Natural killer cell (primary cell): Measurements from ENCODE around the gene FOXA3. TPM values are rescaled to one million over a fixed set of nuclear protein-coding genes. Genes with fewer than 3 reads are reported as not detected.

ENCODE experiments used
- ATAC-seq, 3 donors: fragments of 150-1000 bp in 2 of 3; fragments of 200-7000 bp in 1 of 3; cut with Tn5 transposase; 1 replicate in 1 of 3; 2 replicates in 2 of 3; pipeline ENCODE4 v1.10.0; 2021; ENCODE audit warnings: mild to moderate bottlenecking in 2 of 3, moderate library complexity in 2 of 3
- DNase-seq, 2 donors: peaks; one replicate each; pipeline versions ENCODE4 v3.0.0 to v3.0.0-alpha.2; 2013 to 2021; ENCODE audit warnings: mixed read lengths in 1 of 2
- H3K27ac ChIP-seq: one replicate; pipeline ENCODE4 v1.5.1; 2013; ENCODE audit warnings: mild to moderate bottlenecking, low read length
- H3K27me3 ChIP-seq: one replicate; pipeline ENCODE4 v1.6.1; 2013; ENCODE audit warnings: low read length; ENCODE audit not compliant: control insufficient read depth, insufficient read depth
- H3K36me3 ChIP-seq: one replicate; pipeline ENCODE4 v1.6.1; 2013; ENCODE audit warnings: low read length; ENCODE audit not compliant: control insufficient read depth, insufficient read depth
- H3K4me1 ChIP-seq: one replicate; pipeline ENCODE4 v1.6.1; 2013; ENCODE audit warnings: low read length; ENCODE audit not compliant: control insufficient read depth, insufficient read depth
- H3K4me3 ChIP-seq: one replicate; pipeline ENCODE4 v1.5.1; 2013; ENCODE audit warnings: low read length
- H3K9me3 ChIP-seq: one replicate; pipeline ENCODE4 v1.6.1; 2013; ENCODE audit warnings: low read length; ENCODE audit not compliant: control insufficient read depth, insufficient read depth
- H3K27ac Mint-ChIP-seq, 2 donors: one replicate each; pipeline ENCODE4 v1.8.0; 2022; ENCODE audit warnings: mild to moderate bottlenecking in 2 of 2, mixed read lengths in 2 of 2, moderate library complexity in 1 of 2
- H3K27me3 Mint-ChIP-seq, 2 donors: one replicate each; pipeline ENCODE4 v1.8.0; 2022; ENCODE audit warnings: low read depth in 2 of 2, mixed read lengths in 2 of 2
- H3K36me3 Mint-ChIP-seq: one replicate; pipeline ENCODE4 v1.8.0; 2022; ENCODE audit warnings: mixed read lengths
- H3K4me1 Mint-ChIP-seq, 2 donors: one replicate each; pipeline ENCODE4 v1.8.0; 2022; ENCODE audit warnings: mixed read lengths in 2 of 2
- H3K4me3 Mint-ChIP-seq: one replicate; pipeline ENCODE4 v1.8.0; 2022; ENCODE audit warnings: mild to moderate bottlenecking, moderate library complexity, mixed read lengths
- H3K9me3 Mint-ChIP-seq, 2 donors: one replicate each; pipeline ENCODE4 v1.8.0; 2022; ENCODE audit warnings: mixed read lengths in 2 of 2
- WGBS: methylation state at CpG from one replicate; pipeline ENCODE4 v1.1.7; 2013; ENCODE audit warnings: missing lambda C conversion rate; ENCODE audit not compliant: insufficient coverage; 5-methylcytosine and 5-hydroxymethylcytosine counted together
- intact Hi-C: fragments of 100-400 bp; cut with micrococcal nuclease; formaldehyde crosslinking; loops from one replicate; pipeline ENCODE4 v1.14.2; 2022
- total RNA-seq, 4 donors: library from RNA; stranded (reverse); fragments of 120-200 nt in 1 of 4; gene quantifications; one replicate each; pipeline versions ENCODE4 v1.2.3 to v1.2.4, GENCODE V29; 2013 to 2022
- TF ChIP-seq, protein P1 (sequence below): fragments of 200-600 bp; IDR thresholded peaks from one replicate; pipeline ENCODE4 v1.8.0; 2022; ENCODE audit warnings: antibody characterized with exemption

FOXA3 gene
- total RNA-seq, 3 donors from 2014 or later (not counting 1 experiment from before 2014, with no cell fraction given), result not detected

DNA sequence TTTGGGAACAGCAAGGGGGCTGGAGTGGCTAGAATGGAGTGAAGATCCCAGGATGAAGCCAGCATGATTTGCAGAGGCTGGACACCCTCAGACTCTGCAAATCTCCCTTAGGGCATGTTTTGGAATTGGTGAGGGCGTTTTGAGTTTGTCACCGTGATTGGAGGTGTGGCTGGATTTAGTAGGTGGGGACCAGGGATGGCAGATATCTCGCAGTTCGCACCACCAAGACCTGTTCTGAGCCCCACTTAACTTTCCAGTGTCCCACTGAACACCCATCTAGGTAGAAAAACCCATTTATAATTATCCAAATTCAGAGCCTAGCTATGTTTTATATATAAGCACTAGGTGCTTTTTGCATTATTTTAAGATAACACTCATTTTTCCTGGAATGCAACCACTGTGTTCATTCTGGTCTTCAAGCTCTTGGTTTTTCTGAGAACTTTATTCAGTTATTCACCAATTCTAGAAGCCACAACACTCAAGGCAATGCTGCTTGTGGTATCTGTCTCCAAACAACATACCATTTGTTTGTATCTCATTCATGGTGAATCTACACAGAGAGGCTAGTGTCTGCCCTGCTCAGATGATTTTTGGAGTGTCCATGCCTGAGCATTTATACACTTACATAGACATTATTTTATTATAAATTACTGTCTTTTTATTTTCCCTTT is 53.4 kb downstream of the FOXA3 start:
- Mint-ChIP-seq H3K4me1 (peaks cover 0 to 4% of the 10 kb centered on the region in 2 donors), H3K4me3 (no peak overlapping the region), H3K36me3 (no peaks in the 10 kb centered on the region), H3K27ac (no peak overlapping the region), H3K9me3 (no peaks in the 10 kb centered on the region), H3K27me3 (peaks cover 23 to 26% of the 10 kb centered on the region in 2 donors)
- 40% methylated on average over 1 of the region's 4 CpGs for WGBS
- ATAC-seq (no peak), DNase-seq (no peak)
- intact Hi-C loops, result no loop called here
- H3K27me3 ChIP-seq, result no peaks in the 10 kb centered on the region
- H3K4me3 ChIP-seq, result no peak overlapping the region
- no peaks in the 10 kb centered on the region for H3K4me1 ChIP-seq
- no peaks in the 10 kb centered on the region for H3K36me3 ChIP-seq
- H3K27ac ChIP-seq, result no peak overlapping the region
- no peaks in the 10 kb centered on the region for H3K9me3 ChIP-seq
- TF ChIP-seq, protein P1, sequence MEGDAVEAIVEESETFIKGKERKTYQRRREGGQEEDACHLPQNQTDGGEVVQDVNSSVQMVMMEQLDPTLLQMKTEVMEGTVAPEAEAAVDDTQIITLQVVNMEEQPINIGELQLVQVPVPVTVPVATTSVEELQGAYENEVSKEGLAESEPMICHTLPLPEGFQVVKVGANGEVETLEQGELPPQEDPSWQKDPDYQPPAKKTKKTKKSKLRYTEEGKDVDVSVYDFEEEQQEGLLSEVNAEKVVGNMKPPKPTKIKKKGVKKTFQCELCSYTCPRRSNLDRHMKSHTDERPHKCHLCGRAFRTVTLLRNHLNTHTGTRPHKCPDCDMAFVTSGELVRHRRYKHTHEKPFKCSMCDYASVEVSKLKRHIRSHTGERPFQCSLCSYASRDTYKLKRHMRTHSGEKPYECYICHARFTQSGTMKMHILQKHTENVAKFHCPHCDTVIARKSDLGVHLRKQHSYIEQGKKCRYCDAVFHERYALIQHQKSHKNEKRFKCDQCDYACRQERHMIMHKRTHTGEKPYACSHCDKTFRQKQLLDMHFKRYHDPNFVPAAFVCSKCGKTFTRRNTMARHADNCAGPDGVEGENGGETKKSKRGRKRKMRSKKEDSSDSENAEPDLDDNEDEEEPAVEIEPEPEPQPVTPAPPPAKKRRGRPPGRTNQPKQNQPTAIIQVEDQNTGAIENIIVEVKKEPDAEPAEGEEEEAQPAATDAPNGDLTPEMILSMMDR, result no peak

DNA sequence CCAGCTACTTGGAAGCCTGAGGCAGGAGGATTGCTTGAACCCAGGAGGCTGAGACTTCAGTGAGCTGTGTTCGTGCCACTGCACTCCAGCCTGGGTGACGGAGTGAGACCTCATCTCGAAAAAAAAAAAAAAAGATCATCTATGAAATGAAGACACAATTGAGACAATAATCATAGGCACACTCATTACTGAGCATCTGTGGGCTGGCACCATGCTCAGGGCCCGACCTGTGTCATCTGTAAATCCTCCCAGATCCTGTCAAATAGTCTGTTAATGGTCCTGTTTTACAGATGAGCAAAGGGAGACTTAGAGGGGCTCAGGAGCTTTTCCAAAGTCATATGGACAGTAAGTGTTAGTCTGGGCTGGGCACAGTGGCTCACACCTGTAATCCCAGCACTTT is 54.6 kb downstream of the FOXA3 start:
- ATAC-seq (no peak), DNase-seq (no peak)
- H3K27ac Mint-ChIP-seq, result no peak overlapping the region
- Histone ChIP-seq H3K27me3 (no peaks in the 10 kb centered on the region), H3K4me1 (no peaks in the 10 kb centered on the region), H3K4me3 (no peak overlapping the region), H3K9me3 (no peaks in the 10 kb centered on the region), H3K36me3 (no peaks in the 10 kb centered on the region), H3K27ac (no peak overlapping the region)
- H3K36me3 Mint-ChIP-seq, result no peaks in the 10 kb centered on the region
- intact Hi-C loops, result no loop called here
- peaks cover 0 to 6% of the 10 kb centered on the region in 2 donors for H3K4me1 Mint-ChIP-seq
- peaks cover 12 to 19% of the 10 kb centered on the region in 2 donors for H3K27me3 Mint-ChIP-seq
- TF ChIP-seq, protein P1, result no peak
- WGBS, result 79% methylated on average over 4 of the region's 4 CpGs
- H3K9me3 Mint-ChIP-seq, result no peaks in the 10 kb centered on the region
- H3K4me3 Mint-ChIP-seq, result no peak overlapping the region

DNA sequence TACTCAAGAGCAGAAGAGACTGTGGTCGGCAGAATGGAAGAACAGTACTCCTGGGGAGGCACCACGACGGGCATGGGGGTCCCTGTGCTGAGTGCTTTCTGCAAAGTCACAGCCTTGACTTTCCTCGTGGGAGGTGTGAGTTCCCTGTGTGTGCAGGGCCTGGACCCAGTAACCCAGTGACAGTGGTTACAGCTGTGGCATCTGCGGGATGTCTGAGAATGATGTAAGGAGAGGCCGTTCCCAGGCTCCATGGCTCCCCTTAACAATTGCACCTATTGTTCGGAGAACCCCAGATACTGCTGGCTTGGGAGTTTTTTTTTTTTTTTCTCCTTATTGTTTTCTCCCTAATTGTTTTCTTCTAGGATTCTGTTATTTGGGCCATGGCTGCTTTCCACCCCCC is 55.6 kb downstream of the FOXA3 start:
- WGBS, result 48% methylated on average over 6 of the region's 7 CpGs
- Histone ChIP-seq H3K4me3 (no peak overlapping the region), H3K27me3 (no peaks in the 10 kb centered on the region), H3K4me1 (no peaks in the 10 kb centered on the region), H3K9me3 (no peaks in the 10 kb centered on the region), H3K27ac (no peak overlapping the region), H3K36me3 (no peaks in the 10 kb centered on the region)
- no peaks in the 10 kb centered on the region for H3K36me3 Mint-ChIP-seq
- no peaks in the 10 kb centered on the region for H3K9me3 Mint-ChIP-seq
- H3K4me3 Mint-ChIP-seq, result no peak overlapping the region
- no peak for ATAC-seq
- intact Hi-C loops, result no loop called here
- no peak for DNase-seq
- H3K27ac Mint-ChIP-seq, result no peak overlapping the region
- TF ChIP-seq, protein P1, result no peak
- peaks cover 11 to 19% of the 10 kb centered on the region in 2 donors for H3K27me3 Mint-ChIP-seq
- H3K4me1 Mint-ChIP-seq, result peaks cover 0 to 6% of the 10 kb centered on the region in 2 donors

DNA sequence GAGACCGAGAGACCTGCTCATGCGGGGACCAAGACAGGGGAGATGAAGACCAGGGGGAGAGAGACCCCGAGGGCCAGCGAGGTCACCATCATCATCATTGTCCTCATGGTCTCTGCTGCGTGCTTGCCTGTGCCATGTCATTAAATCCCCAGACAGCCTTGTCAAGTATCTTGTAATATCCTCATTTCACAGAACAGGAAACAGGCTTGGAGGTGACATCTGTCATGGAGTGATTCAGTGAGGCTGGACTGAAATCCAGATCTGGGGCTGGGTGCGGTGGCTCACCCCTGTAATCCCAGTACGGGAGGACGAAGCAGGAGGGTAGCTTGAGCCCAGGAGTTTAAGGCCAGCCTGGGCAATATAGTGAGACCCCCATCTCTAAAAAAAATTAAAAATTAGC is 56.3 kb downstream of the FOXA3 start:
- ATAC-seq, result no peak
- Histone ChIP-seq H3K9me3 (no peaks in the 10 kb centered on the region), H3K4me1 (no peaks in the 10 kb centered on the region), H3K4me3 (no peak overlapping the region), H3K27ac (no peak overlapping the region), H3K36me3 (no peaks in the 10 kb centered on the region), H3K27me3 (no peaks in the 10 kb centered on the region)
- no peak for DNase-seq
- Mint-ChIP-seq H3K36me3 (no peaks in the 10 kb centered on the region), H3K27me3 (peaks cover 11 to 19% of the 10 kb centered on the region in 2 donors), H3K4me3 (no peak overlapping the region), H3K4me1 (peaks cover 0 to 6% of the 10 kb centered on the region in 2 donors), H3K9me3 (no peaks in the 10 kb centered on the region), H3K27ac (no peak overlapping the region)
- WGBS, result 70% methylated on average over 8 of the region's 8 CpGs
- TF ChIP-seq, protein P1, result no peak
- intact Hi-C loops, result no loop called here
